WERI-Rb-1 (cell line): ENCODE measurements around the gene IGDCC3.

Experiments used
- DNase-seq: peaks from one replicate; pipeline ENCODE4 v3.0.0-alpha.2; 2020
- H3K27ac ChIP-seq: fragments of 250-450 bp; sonication (Bioruptor Pico); 2 replicates; pipeline ENCODE4 v1.5.1; 2020; ENCODE audit warnings: mild to moderate bottlenecking, moderate library complexity
- H3K27me3 ChIP-seq: fragments of 250-450 bp; sonication (Bioruptor Pico); 2 replicates; pipeline ENCODE4 v1.5.1; 2021; ENCODE audit warnings: mild to moderate bottlenecking, low read depth, moderate library complexity; ENCODE audit not compliant: insufficient read depth, severe bottlenecking
- H3K36me3 ChIP-seq: fragments of 250-450 bp; sonication (Bioruptor Pico); 2 replicates; pipeline ENCODE4 v1.5.1; 2020; ENCODE audit warnings: mild to moderate bottlenecking, moderate library complexity
- H3K4me3 ChIP-seq: 2 replicates; pipeline ENCODE4 v1.5.1; 2011; ENCODE audit warnings: low read depth, mild to moderate bottlenecking, control low read depth, low read length
- H3K9me3 ChIP-seq: fragments of 250-450 bp; sonication (Bioruptor Pico); 2 replicates; pipeline ENCODE4 v1.5.1; 2021; ENCODE audit warnings: mild to moderate bottlenecking, moderate library complexity; ENCODE audit not compliant: severe bottlenecking
- TF ChIP-seq, protein P1 (sequence below): IDR thresholded peaks from 2 replicates; pipeline ENCODE4 v1.5.1; 2011; ENCODE audit warnings: low read depth, mild to moderate bottlenecking, control low read depth, inconsistent platforms, low read length

Gene IGDCC3

DNA sequence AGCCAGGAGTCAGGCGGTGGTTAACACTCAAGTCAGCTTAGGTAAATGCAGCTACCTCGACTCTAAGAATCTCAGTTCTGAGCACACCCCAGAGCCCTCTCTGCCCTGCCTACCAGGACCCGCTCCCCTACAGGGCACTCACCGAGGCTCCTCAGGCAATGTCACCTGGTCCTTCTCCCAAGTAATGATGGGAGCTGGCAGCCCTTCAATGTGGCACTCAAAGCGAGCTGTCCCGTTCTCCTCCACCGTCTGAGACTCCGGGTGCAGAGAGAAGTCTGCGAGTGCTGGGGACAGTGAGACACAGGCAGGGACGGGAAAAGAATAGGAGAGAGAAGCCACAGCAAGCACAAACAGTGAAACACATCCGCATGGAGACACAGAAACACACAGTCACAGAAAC, 32.2 kb upstream of the IGDCC3 start:
- Histone ChIP-seq H3K4me3 (no peak overlapping the region), H3K27me3 (no peaks in the 10 kb centered on the region), H3K9me3 (no peaks in the 10 kb centered on the region), H3K27ac (no peak overlapping the region), H3K36me3 (no peaks in the 10 kb centered on the region; the same call in none of the 2 replicates)
- TF ChIP-seq, protein P1, sequence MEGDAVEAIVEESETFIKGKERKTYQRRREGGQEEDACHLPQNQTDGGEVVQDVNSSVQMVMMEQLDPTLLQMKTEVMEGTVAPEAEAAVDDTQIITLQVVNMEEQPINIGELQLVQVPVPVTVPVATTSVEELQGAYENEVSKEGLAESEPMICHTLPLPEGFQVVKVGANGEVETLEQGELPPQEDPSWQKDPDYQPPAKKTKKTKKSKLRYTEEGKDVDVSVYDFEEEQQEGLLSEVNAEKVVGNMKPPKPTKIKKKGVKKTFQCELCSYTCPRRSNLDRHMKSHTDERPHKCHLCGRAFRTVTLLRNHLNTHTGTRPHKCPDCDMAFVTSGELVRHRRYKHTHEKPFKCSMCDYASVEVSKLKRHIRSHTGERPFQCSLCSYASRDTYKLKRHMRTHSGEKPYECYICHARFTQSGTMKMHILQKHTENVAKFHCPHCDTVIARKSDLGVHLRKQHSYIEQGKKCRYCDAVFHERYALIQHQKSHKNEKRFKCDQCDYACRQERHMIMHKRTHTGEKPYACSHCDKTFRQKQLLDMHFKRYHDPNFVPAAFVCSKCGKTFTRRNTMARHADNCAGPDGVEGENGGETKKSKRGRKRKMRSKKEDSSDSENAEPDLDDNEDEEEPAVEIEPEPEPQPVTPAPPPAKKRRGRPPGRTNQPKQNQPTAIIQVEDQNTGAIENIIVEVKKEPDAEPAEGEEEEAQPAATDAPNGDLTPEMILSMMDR = no peak
- DNase-seq = no peak

DNA sequence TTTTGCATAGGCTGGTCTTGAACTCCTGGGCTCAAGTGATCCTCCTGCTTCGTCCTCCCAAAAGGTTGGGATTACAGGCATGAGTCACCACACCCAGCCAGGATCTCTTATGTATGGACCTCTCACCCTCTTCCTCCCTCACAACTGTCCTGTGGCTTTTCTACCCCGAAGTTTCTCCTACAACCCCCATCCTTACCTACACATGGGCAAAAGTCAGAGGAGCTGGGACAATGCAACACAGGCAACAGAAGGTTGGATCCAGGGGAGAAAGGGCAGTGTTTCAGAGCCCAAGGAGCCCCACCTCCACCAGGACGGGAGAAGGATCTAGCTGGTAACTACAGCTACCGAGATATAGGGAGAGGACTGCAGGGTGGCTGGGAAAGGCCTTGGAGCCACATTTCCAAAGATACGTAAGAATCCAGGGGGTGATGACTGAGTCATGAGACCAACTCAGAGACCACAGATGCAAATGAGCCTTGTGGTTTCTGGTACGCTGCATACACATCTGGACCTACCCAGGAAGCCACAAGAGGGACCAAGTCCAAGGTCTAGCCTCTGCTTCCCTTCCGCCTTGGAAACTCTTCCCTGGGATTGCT, 31.3 kb upstream of the IGDCC3 start:
- DNase-seq = no peak
- TF ChIP-seq, protein P1 = no peak
- H3K27me3 ChIP-seq = no peaks in the 10 kb centered on the region
- no peaks in the 10 kb centered on the region for H3K9me3 ChIP-seq
- no peaks in the 10 kb centered on the region; the same call in none of the 2 replicates for H3K36me3 ChIP-seq
- H3K27ac ChIP-seq = no peak overlapping the region
- H3K4me3 ChIP-seq = no peak overlapping the region

GRCh38 chr15:65408324-65409035, 30.7 kb upstream of the IGDCC3 start:
- Histone ChIP-seq H3K27me3 (no peaks in the 10 kb centered on the region), H3K9me3 (no peaks in the 10 kb centered on the region), H3K4me3 (no peak overlapping the region), H3K27ac (no peak overlapping the region), H3K36me3 (no peaks in the 10 kb centered on the region; the same call in 1 of the 2 replicates)
- TF ChIP-seq, protein P1 = no peak
- DNase-seq = no peak

DNA sequence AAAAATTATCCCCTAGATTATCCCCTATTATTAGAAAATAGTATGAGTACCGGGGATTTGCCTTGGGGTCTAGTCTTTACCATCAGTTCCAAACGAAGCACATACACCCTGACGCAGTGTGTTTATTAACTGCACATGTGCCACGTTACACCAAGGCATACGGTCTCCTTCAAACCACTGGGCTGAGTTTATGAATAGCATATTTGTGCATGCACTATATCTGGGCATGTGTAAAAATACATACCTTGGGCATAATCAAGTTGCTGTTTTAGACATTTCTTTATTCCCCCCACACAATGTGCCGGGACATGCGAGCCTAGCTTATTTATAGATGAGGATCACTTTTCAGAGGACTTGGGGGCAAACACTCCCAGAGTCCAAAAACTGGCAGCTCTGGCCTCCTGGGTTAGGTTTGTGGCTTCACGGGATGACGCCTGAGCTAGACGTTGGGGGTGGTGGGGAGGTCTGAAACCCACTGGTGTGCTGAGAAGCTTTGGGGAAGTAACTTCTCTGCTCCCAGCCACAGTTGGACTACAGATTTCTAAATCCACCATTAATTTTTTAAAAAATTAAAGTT, 28.7 kb upstream of the IGDCC3 start:
- peak overlapping the region; percentile 57; the same call in 1 of the 2 replicates for H3K27ac ChIP-seq

DNA sequence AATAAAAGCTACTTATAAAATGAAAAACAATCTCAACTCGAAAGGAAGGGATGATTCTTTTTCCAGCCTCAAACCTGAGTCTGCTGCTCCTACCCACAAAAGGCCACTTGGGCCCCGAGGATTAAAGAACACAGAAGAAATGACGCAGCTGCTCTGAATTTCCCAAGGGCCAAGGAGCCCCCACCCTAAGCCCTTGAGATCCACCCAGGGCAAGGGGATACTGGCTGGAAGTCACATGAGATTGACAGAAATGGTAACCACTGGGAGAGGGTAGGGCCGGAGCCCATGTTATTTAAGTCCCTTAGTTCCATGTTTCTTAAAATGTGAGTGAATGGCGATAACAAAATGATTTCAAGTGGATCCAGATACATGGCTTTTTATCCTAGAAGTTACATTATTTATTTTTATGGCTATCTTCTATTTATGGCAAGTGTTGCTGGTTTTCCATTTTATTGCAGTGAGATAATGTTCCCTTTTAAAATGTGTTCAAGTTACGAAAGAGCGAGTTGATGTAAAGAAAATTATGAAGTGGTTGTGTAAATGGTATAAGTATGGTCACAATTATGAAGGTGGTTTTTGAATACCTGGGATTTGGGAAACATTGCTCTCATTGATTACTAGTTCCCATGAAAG, 28.1 kb upstream of the IGDCC3 start:
- H3K36me3 ChIP-seq = peaks cover 2% of the 10 kb centered on the region; the same call in 1 of the 2 replicates
- TF ChIP-seq, protein P1 = no peak
- no peaks in the 10 kb centered on the region for H3K27me3 ChIP-seq
- peak; percentile 85 for DNase-seq
- no peaks in the 10 kb centered on the region for H3K9me3 ChIP-seq
- H3K4me3 ChIP-seq = no peak overlapping the region
- peak overlapping the region; percentile 57 for H3K27ac ChIP-seq

More for the DNA sequence above, 28.7 kb upstream of the IGDCC3 start:
- no peak overlapping the region for H3K4me3 ChIP-seq
- H3K9me3 ChIP-seq = no peaks in the 10 kb centered on the region
- H3K36me3 ChIP-seq = no peaks in the 10 kb centered on the region; the same call in 1 of the 2 replicates
- TF ChIP-seq, protein P1 = no peak
- no peaks in the 10 kb centered on the region for H3K27me3 ChIP-seq
- DNase-seq = no peak
